GM23338 (cell line): ENCODE data around the gene BAK1. TPM values are rescaled to one million over a fixed set of nuclear protein-coding genes. Genes with fewer than 3 reads are reported as not detected.

Experiments used
- ATAC-seq: fragments of 200-7000 bp; cut with Tn5 transposase; 3 replicates; pipeline ENCODE4 v1.9.1; 2020
- DNase-seq: peaks from one replicate; pipeline ENCODE4 v3.0.0-alpha.2; 2015; ENCODE audit warnings: low spot score
- H2AFZ ChIP-seq: fragments of 200-600 bp; sonication (generic); 2 replicates; pipeline ENCODE4 v1.8.0; 2016; ENCODE audit warnings: antibody characterized with exemption, mild to moderate bottlenecking, moderate library complexity
- H3F3A ChIP-seq: fragments of 200-600 bp; sonication (generic); replicated peaks from 2 replicates; pipeline ENCODE4 v1.8.0; 2017; ENCODE audit warnings: antibody characterized with exemption, mixed run types, low read depth
- H3K27ac ChIP-seq: fragments of 200-600 bp; sonication (generic); 2 replicates; pipeline ENCODE4 v1.6.1; 2016; ENCODE audit warnings: low read depth
- H3K27me3 ChIP-seq: fragments of 200-600 bp; sonication (generic); 2 replicates; pipeline ENCODE4 v1.8.0; 2016; ENCODE audit warnings: mild to moderate bottlenecking, mixed run types, moderate library complexity; ENCODE audit not compliant: insufficient read depth
- H3K36me3 ChIP-seq: fragments of 200-600 bp; sonication (generic); 2 replicates; pipeline ENCODE4 v1.8.0; 2016; ENCODE audit warnings: mild to moderate bottlenecking; ENCODE audit not compliant: insufficient read depth
- H3K4me1 ChIP-seq: fragments of 200-600 bp; sonication (generic); 2 replicates; pipeline ENCODE4 v1.8.0; 2016; ENCODE audit warnings: mild to moderate bottlenecking, moderate library complexity; ENCODE audit not compliant: insufficient read depth
- H3K4me2 ChIP-seq: fragments of 200-600 bp; sonication (generic); 2 replicates; pipeline ENCODE4 v1.7.1; 2017; ENCODE audit warnings: mixed run types
- H3K4me3 ChIP-seq: fragments of 200-600 bp; sonication (generic); 2 replicates; pipeline ENCODE4 v1.6.1; 2016; ENCODE audit warnings: mixed run types
- H3K79me2 ChIP-seq: fragments of 200-600 bp; sonication (generic); replicated peaks from 2 replicates; pipeline ENCODE4 v1.8.0; 2017; ENCODE audit warnings: mild to moderate bottlenecking; ENCODE audit not compliant: insufficient read depth
- H3K9me2 ChIP-seq: fragments of 200-600 bp; sonication (generic); 2 replicates; pipeline ENCODE4 v1.8.0; 2017; ENCODE audit not compliant: insufficient read depth
- H4K20me1 ChIP-seq: fragments of 200-600 bp; sonication (generic); replicated peaks from 2 replicates; pipeline ENCODE4 v1.8.0; 2017; ENCODE audit warnings: mild to moderate bottlenecking; ENCODE audit not compliant: insufficient read depth
- H3K27ac Mint-ChIP-seq: 2 replicates; pipeline ENCODE4 v1.8.0; 2020; ENCODE audit warnings: inconsistent platforms, mild to moderate bottlenecking, moderate library complexity, mixed read lengths
- H3K27me3 Mint-ChIP-seq: 3 replicates; pipeline ENCODE4 v1.8.0; 2022; ENCODE audit warnings: low read depth, mild to moderate bottlenecking, moderate library complexity, mixed read lengths, inconsistent platforms; ENCODE audit not compliant: insufficient read depth, poor library complexity
- H3K36me3 Mint-ChIP-seq: 3 replicates; pipeline ENCODE4 v1.8.0; 2021; ENCODE audit warnings: low read depth, mild to moderate bottlenecking, inconsistent platforms, moderate library complexity, mixed read lengths
- H3K4me1 Mint-ChIP-seq: 3 replicates; pipeline ENCODE4 v1.8.0; 2020; ENCODE audit warnings: mild to moderate bottlenecking, inconsistent platforms, mixed read lengths
- H3K4me3 Mint-ChIP-seq: 3 replicates; pipeline ENCODE4 v1.8.0; 2021; ENCODE audit warnings: moderate library complexity, mild to moderate bottlenecking, inconsistent platforms, mixed read lengths
- H3K9me3 Mint-ChIP-seq: 3 replicates; pipeline ENCODE4 v1.8.0; 2020; ENCODE audit warnings: moderate library complexity, mild to moderate bottlenecking, inconsistent platforms, mixed read lengths
- CREB1 ChIP-seq: fragments of 250-450 bp; sonication (Bioruptor Pico); IDR thresholded peaks from 2 replicates; pipeline ENCODE4 v1.5.0; 2020; ENCODE audit warnings: low read depth, mild to moderate bottlenecking, moderate library complexity
- CTCF ChIP-seq, 2 experiments: fragments of 200-600 bp in 1 of 2; sonication (generic) in 1 of 2; conservative IDR thresholded peaks; 2 replicates each; pipeline versions ENCODE4 v1.5.1 to v1.6.1; 2016 to 2017; ENCODE audit warnings: antibody characterized with exemption in 2 of 2, low read depth in 2 of 2, mild to moderate bottlenecking in 2 of 2, moderate library complexity in 1 of 2
- POLR2AphosphoS5 ChIP-seq: IDR thresholded peaks from 2 replicates; pipeline ENCODE4 v1.6.1; 2016; ENCODE audit warnings: antibody characterized with exemption, low read depth
- REST ChIP-seq: IDR thresholded peaks from one replicate; pipeline ENCODE4 v1.6.1; 2018; ENCODE audit warnings: antibody characterized with exemption; ENCODE audit not compliant: unreplicated experiment
- ZNF114 ChIP-seq: fragments of 250-450 bp; sonication (Bioruptor Pico); IDR thresholded peaks from 2 replicates; pipeline ENCODE4 v1.5.0; 2020; ENCODE audit warnings: mild to moderate bottlenecking, moderate library complexity
- polyA plus RNA-seq: library from polyadenylated mRNA; unstranded; fragments of >200 nt; fragmentation: Nextera tagmentation; extraction: Ambion mirVana; gene quantifications from 2 replicates; pipeline ENCODE4 v1.2.1, GENCODE V29; 2016
- total RNA-seq: library from RNA; depleted of rRNA; stranded (reverse); fragments of >200 nt; shearing (Covaris generic); gene quantifications from 2 replicates; pipeline ENCODE4 v1.2.3, GENCODE V29; 2014

BAK1 gene
- total and polyA plus RNA-seq, 2 experiments from 2014 or later = 22.2 to 45.0 TPM

GRCh38 chr6:33616913-33617312 is 36.8 kb upstream of the BAK1 start:
- no peak for TF ChIP-seq ZNF114
- TF ChIP-seq CTCF (conservative IDR thresholded peaks at IDR 0.05; ENCODE audit: low read depth in 2 of 2) = no peak
- no peak for TF ChIP-seq CREB1 (CRISPR knock-in tag)
- no peak overlapping the region for H3K4me3 ChIP-seq
- H3K4me1 ChIP-seq = peaks cover 10% of the 10 kb centered on the region
- no peak overlapping the region for H3K4me2 ChIP-seq
- Mint-ChIP-seq H3K36me3 (no peaks in the 10 kb centered on the region), H3K4me1 (peaks cover 15% of the 10 kb centered on the region), H3K9me3 (no peaks in the 10 kb centered on the region), H3K27me3 (peaks cover 22% of the 10 kb centered on the region), H3K27ac (no peak overlapping the region), H3K4me3 (no peak overlapping the region)
- peaks cover under 1% of the 10 kb centered on the region; the same call in 1 of the 2 replicates for H3K79me2 ChIP-seq
- H4K20me1 ChIP-seq = no peaks in the 10 kb centered on the region
- H2AFZ ChIP-seq = no peak overlapping the region
- H3K36me3 ChIP-seq = no peaks in the 10 kb centered on the region
- no peaks in the 10 kb centered on the region for H3K9me2 ChIP-seq
- H3K27ac ChIP-seq = no peak overlapping the region
- ATAC-seq = no peak
- DNase-seq = no peak
- peaks cover 4% of the 10 kb centered on the region; the same call in 1 of the 2 replicates for H3F3A ChIP-seq
- peaks cover 29% of the 10 kb centered on the region for H3K27me3 ChIP-seq

GRCh38 chr6:33616113-33616512 is 36.0 kb upstream of the BAK1 start:
- Mint-ChIP-seq H3K4me1 (peaks cover 20% of the 10 kb centered on the region), H3K36me3 (no peaks in the 10 kb centered on the region), H3K27ac (no peak overlapping the region), H3K9me3 (no peaks in the 10 kb centered on the region), H3K4me3 (no peak overlapping the region), H3K27me3 (peaks cover 22% of the 10 kb centered on the region)
- ATAC-seq (no peak), DNase-seq (no peak)
- peaks cover 24% of the 10 kb centered on the region for H3K27me3 ChIP-seq
- H3K4me3 ChIP-seq = no peak overlapping the region
- H3K9me2 ChIP-seq = no peaks in the 10 kb centered on the region
- no peaks in the 10 kb centered on the region for H4K20me1 ChIP-seq
- H3F3A ChIP-seq = peaks cover 4% of the 10 kb centered on the region; the same call in 1 of the 2 replicates
- no peaks in the 10 kb centered on the region for H3K79me2 ChIP-seq
- H3K36me3 ChIP-seq = no peaks in the 10 kb centered on the region
- TF ChIP-seq POLR2AphosphoS5 = no peak
- H3K4me1 ChIP-seq = peaks cover 17% of the 10 kb centered on the region
- H2AFZ ChIP-seq = no peak overlapping the region
- no peak overlapping the region for H3K27ac ChIP-seq
- H3K4me2 ChIP-seq = no peak overlapping the region

- Histone ChIP-seq H3K9me2 (no peaks in the 10 kb centered on the region), H3K27ac (no peak overlapping the region), H3K79me2 (no peaks in the 10 kb centered on the region), H3K4me2 (no peak overlapping the region), H3K27me3 (peaks cover 7% of the 10 kb centered on the region; the same call in 1 of the 2 replicates), H2AFZ (no peak overlapping the region), H3K4me1 (peaks cover 23% of the 10 kb centered on the region), H3F3A (no peaks in the 10 kb centered on the region), H3K36me3 (no peaks in the 10 kb centered on the region), H4K20me1 (no peaks in the 10 kb centered on the region), H3K4me3 (no peak overlapping the region)
- Mint-ChIP-seq H3K27me3 (peaks cover 14% of the 10 kb centered on the region), H3K36me3 (no peaks in the 10 kb centered on the region), H3K9me3 (no peaks in the 10 kb centered on the region), H3K27ac (no peak overlapping the region), H3K4me3 (no peak overlapping the region), H3K4me1 (peaks cover 29% of the 10 kb centered on the region)
- no peak for TF ChIP-seq REST
- no peak for DNase-seq
- no peak for ATAC-seq
Measured at GRCh38 chr6:33613795-33614168, 33.7 kb upstream of the BAK1 start.
